ENCODE data around the gene TM6SF1.

GRCh38 chr15:83163032-83163431 is 55.6 kb downstream of the TM6SF1 start:
- no peak for TF ChIP-seq CTCF (IDR thresholded peaks at IDR 0.05)
- no peak for TF ChIP-seq ZFX (IDR thresholded peaks at IDR 0.05; ENCODE audit: borderline replicate concordance)
